GM10266 (cell line): ENCODE results near the gene PNPLA1.

Experiments
- DNase-seq: peaks from one replicate; pipeline ENCODE4 v3.0.0; 2012; ENCODE audit errors: extremely low spot score
- TF ChIP-seq, protein P1 (sequence below): IDR thresholded peaks from 2 replicates; pipeline ENCODE4 v1.5.1; 2012; ENCODE audit warnings: mild to moderate bottlenecking, low read depth; ENCODE audit not compliant: control insufficient read depth, insufficient read depth; ENCODE audit errors: missing control alignments

The PNPLA1 gene

GRCh38 chr6:36345681-36346466, 76.0 kb downstream of the PNPLA1 start:
- no peak for DNase-seq
- TF ChIP-seq, protein P1, sequence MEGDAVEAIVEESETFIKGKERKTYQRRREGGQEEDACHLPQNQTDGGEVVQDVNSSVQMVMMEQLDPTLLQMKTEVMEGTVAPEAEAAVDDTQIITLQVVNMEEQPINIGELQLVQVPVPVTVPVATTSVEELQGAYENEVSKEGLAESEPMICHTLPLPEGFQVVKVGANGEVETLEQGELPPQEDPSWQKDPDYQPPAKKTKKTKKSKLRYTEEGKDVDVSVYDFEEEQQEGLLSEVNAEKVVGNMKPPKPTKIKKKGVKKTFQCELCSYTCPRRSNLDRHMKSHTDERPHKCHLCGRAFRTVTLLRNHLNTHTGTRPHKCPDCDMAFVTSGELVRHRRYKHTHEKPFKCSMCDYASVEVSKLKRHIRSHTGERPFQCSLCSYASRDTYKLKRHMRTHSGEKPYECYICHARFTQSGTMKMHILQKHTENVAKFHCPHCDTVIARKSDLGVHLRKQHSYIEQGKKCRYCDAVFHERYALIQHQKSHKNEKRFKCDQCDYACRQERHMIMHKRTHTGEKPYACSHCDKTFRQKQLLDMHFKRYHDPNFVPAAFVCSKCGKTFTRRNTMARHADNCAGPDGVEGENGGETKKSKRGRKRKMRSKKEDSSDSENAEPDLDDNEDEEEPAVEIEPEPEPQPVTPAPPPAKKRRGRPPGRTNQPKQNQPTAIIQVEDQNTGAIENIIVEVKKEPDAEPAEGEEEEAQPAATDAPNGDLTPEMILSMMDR = no peak

GRCh38 chr6:36346486-36347273, 76.8 kb downstream of the PNPLA1 start:
- no peak for DNase-seq
- TF ChIP-seq, protein P1 = no peak

DNA sequence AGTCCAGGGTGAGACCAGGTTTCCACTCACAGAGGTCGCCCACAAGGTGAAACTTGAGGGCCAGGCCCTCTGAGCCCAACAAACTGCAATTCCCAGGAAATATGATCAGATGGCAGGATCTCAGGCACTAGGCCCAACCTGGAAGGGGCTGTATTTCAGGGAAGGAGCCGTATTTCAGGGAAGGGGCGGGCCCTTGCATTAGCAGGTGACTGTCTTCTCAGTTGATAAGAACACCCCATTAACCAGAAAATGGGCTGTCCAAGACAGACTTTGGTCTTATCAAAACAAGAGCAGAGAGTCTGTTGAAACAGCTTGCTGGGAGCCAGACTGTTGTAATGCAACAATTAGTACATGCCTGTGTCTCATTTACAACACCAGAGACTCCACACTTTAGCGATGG, 77.8 kb downstream of the PNPLA1 start:
- no peak for DNase-seq
- TF ChIP-seq, protein P1 = no peak

DNA sequence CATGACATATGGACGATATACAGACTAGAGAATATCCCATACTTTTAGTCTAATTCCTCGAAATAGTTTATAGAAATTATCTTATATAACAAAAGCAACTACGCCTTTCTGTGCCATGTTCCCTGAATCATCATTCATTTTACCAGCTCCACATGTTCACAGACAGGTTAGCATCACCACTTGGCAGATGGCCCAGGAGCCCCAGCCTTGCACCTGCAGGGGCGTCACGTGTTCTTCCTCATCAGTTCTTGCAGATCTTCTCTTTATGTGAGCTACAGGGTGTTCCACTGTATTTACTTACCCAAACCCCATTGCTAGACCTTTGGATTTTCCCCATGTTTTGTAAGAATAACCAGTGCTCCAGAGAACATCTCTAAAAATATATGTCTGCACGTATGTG, 79.4 kb downstream of the PNPLA1 start:
- TF ChIP-seq, protein P1 = no peak
- no peak for DNase-seq

GRCh38 chr6:36350082-36350481, 80.2 kb downstream of the PNPLA1 start:
- TF ChIP-seq, protein P1 = no peak
- DNase-seq = no peak

DNA sequence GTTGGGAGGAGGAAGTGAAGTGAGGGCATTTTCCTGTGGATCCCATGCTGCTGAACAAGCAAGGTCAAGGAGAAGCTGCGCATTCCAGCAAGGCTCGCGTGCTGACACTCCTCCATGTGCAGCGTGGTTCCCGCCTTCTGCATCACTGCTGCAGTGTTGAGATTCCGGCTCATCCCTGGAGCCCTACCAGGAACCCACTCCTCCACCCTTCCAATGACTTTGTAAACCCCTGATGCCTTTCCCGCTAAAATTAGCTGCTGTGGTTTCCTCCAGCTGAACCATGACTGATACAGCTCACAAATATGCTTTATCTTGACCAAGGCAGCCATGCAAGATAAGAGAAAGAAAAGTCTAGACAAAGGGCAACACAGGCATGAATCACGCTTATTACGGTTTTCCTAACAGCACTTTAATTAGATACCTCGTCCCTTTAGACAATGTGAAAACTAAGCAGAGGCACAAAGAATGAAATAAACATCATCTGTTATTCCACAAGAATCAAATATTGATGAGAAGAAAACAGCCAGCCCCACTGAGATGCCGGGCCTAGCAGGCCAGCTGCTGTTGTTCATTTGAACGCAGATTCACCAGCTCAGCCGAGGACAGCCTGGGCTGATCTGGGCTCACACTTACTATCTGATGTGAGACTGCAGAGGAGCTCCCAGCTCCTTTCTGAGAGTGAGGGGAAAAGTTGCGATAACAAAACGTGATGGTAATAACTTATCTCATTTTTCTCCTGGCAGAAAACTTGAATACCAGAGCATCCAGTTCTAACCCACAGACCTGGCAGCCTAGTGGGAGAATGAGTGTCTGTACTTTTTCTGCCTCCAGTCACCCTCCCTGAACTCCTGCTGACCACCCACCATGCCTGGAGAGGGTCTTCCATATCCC, 81.1 kb downstream of the PNPLA1 start:
- TF ChIP-seq, protein P1 = no peak
- no peak for DNase-seq
